ENCODE data around the gene PIF1.

Gene PIF1

GRCh38 chr15:64780600-64781156 is 44.8 kb downstream of the PIF1 start:
- Histone ChIP-seq H3K4me3 (ENCODE audit: low read length) (no peak overlapping the region), H3K9me3 (ENCODE audit: control insufficient read depth, insufficient read depth, low read length) (no peaks in the 10 kb centered on the region), H3K36me3 (ENCODE audit: control insufficient read depth, low read length) (no peaks in the 10 kb centered on the region), H3K27ac (ENCODE audit: low read depth, low read length) (no peak overlapping the region), H4K20me1 (ENCODE audit: control insufficient read depth, insufficient read depth, low read depth, low read length) (no peaks in the 10 kb centered on the region), H3K27me3 (ENCODE audit: control insufficient read depth, low read length) (peaks cover 27% of the 10 kb centered on the region), H3K4me2 (ENCODE audit: low read length) (no peak overlapping the region), H3K79me2 (ENCODE audit: control insufficient read depth, low read length) (no peaks in the 10 kb centered on the region), H3K4me1 (ENCODE audit: control insufficient read depth, low read length) (no peaks in the 10 kb centered on the region), H3K9me2 (replicated peaks; ENCODE audit: control insufficient read depth, low read length) (no peaks in the 10 kb centered on the region), H3F3A (ENCODE audit: control insufficient read depth, insufficient read depth) (no peaks in the 10 kb centered on the region)
- TF ChIP-seq EZH2phosphoT487 (IDR thresholded peaks at IDR 0.05; ENCODE audit: borderline replicate concordance, low read length): no peak
- TF ChIP-seq, protein P1, sequence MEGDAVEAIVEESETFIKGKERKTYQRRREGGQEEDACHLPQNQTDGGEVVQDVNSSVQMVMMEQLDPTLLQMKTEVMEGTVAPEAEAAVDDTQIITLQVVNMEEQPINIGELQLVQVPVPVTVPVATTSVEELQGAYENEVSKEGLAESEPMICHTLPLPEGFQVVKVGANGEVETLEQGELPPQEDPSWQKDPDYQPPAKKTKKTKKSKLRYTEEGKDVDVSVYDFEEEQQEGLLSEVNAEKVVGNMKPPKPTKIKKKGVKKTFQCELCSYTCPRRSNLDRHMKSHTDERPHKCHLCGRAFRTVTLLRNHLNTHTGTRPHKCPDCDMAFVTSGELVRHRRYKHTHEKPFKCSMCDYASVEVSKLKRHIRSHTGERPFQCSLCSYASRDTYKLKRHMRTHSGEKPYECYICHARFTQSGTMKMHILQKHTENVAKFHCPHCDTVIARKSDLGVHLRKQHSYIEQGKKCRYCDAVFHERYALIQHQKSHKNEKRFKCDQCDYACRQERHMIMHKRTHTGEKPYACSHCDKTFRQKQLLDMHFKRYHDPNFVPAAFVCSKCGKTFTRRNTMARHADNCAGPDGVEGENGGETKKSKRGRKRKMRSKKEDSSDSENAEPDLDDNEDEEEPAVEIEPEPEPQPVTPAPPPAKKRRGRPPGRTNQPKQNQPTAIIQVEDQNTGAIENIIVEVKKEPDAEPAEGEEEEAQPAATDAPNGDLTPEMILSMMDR (IDR thresholded peaks at IDR 0.05; ENCODE audit: low read depth, low read length, poor library complexity, severe bottlenecking): no peak

DNA sequence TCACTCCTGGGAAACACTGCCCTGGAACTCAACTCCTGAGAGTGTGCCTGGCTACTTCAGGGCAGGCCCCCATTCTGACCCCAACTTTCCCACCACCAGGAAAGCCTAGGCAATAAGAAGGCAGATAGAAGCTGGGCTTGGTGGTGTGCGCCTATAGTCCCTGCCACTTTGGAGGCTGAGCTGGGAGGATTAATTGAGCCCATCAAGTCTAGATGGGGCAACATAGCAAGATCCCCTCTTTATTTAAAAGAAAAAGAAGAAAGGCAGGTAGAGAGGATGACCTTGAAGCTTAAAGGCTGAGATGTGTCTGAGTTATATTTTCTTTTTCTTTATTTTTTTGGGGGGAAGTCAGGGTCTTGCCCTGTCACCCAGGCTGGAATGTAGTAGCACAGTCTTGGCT is 45.8 kb downstream of the PIF1 start:
- Histone ChIP-seq H3K79me2 (ENCODE audit: control insufficient read depth, low read length) (no peaks in the 10 kb centered on the region), H3F3A (ENCODE audit: control insufficient read depth, insufficient read depth) (no peaks in the 10 kb centered on the region), H3K4me2 (ENCODE audit: low read length) (no peak overlapping the region), H3K9me3 (ENCODE audit: control insufficient read depth, insufficient read depth, low read length) (no peaks in the 10 kb centered on the region), H3K36me3 (ENCODE audit: control insufficient read depth, low read length) (no peaks in the 10 kb centered on the region), H3K27me3 (ENCODE audit: control insufficient read depth, low read length) (peaks cover 34% of the 10 kb centered on the region), H3K4me3 (ENCODE audit: low read length) (no peak overlapping the region), H3K9me2 (replicated peaks; ENCODE audit: control insufficient read depth, low read length) (no peaks in the 10 kb centered on the region), H3K27ac (ENCODE audit: low read depth, low read length) (no peak overlapping the region), H3K4me1 (ENCODE audit: control insufficient read depth, low read length) (no peaks in the 10 kb centered on the region), H4K20me1 (ENCODE audit: control insufficient read depth, insufficient read depth, low read depth, low read length) (no peaks in the 10 kb centered on the region)
- TF ChIP-seq, protein P1 (IDR thresholded peaks at IDR 0.05; ENCODE audit: low read depth, low read length, poor library complexity, severe bottlenecking): no peak
- no peak for TF ChIP-seq EZH2phosphoT487 (IDR thresholded peaks at IDR 0.05; ENCODE audit: borderline replicate concordance, low read length)

DNA sequence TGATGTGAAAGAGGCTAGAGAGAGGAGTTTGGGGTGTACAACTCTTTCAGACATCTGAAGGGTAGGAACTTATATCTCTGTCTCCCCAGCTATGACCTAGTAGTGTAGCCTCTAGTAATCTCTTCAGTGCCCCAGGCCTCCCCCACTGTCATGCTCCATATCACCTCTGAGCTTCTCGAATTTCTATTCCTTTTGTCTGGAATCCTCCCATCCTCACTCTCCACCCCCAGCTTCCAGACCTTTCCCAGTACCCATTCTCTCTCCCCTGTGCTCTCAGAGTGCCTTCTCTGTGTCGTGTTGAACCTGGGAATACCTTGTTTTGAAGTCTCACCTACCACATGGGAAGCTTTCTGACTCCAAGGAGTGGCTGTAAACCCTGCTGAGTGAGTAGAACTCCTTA is 46.4 kb downstream of the PIF1 start:
- no peaks in the 10 kb centered on the region for H3K9me3 ChIP-seq (ENCODE audit: control insufficient read depth, insufficient read depth, low read length)
- H3K79me2 ChIP-seq (ENCODE audit: control insufficient read depth, low read length): no peaks in the 10 kb centered on the region
- TF ChIP-seq, protein P1 (IDR thresholded peaks at IDR 0.05; ENCODE audit: low read depth, low read length, poor library complexity, severe bottlenecking): no peak
- no peak for TF ChIP-seq EZH2phosphoT487 (IDR thresholded peaks at IDR 0.05; ENCODE audit: borderline replicate concordance, low read length)
- no peak overlapping the region for H3K27ac ChIP-seq (ENCODE audit: low read depth, low read length)
- no peaks in the 10 kb centered on the region for H3F3A ChIP-seq (ENCODE audit: control insufficient read depth, insufficient read depth)
- peaks cover 40% of the 10 kb centered on the region for H3K27me3 ChIP-seq (ENCODE audit: control insufficient read depth, low read length)
- no peak overlapping the region for H3K4me2 ChIP-seq (ENCODE audit: low read length)
- no peaks in the 10 kb centered on the region for H3K4me1 ChIP-seq (ENCODE audit: control insufficient read depth, low read length)
- no peaks in the 10 kb centered on the region for H3K9me2 ChIP-seq (replicated peaks; ENCODE audit: control insufficient read depth, low read length)
- H3K36me3 ChIP-seq (ENCODE audit: control insufficient read depth, low read length): no peaks in the 10 kb centered on the region
- no peak overlapping the region for H3K4me3 ChIP-seq (ENCODE audit: low read length)
- no peaks in the 10 kb centered on the region for H4K20me1 ChIP-seq (ENCODE audit: control insufficient read depth, insufficient read depth, low read depth, low read length)
